Measurements from ENCODE around the gene PAOX.

PAOX gene

DNA sequence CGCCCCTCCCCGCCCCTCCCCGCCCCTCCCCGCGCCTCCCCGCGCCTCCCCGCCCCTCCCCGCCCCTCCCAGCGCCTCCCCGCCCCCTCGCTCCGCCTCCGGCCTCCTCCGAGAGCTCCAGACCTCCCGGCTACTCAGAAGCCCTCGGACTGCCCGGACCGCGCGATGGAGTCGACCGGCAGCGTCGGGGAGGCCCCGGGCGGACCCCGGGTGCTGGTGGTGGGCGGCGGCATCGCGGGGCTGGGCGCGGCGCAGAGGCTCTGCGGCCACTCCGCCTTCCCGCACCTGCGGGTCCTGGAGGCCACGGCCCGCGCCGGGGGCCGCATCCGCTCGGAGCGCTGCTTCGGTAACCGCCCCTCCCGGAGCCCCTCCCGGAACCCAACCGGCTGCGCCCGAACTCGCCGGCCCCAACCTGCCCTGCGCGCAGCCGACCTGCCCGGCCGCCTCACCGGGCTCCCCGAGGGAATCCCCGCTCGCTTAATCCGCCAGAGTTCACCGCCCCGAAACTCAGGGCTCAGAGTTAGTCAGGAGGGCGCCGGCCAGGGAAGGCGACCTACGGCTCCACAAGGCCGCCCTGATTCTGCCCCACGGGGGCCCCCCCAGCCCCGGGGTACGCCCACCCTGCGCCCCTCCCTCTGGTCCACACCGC, at the start of gene PAOX:
Gene PAOX, plus strand, starts transcription at position 111 of the 649 bp plus-strand sequence. Its CDS starts 55 bp downstream, at position 166.
- peak in 45 of 58 donors; percentile 16 to 75 (median 52) for DNase-seq

DNA sequence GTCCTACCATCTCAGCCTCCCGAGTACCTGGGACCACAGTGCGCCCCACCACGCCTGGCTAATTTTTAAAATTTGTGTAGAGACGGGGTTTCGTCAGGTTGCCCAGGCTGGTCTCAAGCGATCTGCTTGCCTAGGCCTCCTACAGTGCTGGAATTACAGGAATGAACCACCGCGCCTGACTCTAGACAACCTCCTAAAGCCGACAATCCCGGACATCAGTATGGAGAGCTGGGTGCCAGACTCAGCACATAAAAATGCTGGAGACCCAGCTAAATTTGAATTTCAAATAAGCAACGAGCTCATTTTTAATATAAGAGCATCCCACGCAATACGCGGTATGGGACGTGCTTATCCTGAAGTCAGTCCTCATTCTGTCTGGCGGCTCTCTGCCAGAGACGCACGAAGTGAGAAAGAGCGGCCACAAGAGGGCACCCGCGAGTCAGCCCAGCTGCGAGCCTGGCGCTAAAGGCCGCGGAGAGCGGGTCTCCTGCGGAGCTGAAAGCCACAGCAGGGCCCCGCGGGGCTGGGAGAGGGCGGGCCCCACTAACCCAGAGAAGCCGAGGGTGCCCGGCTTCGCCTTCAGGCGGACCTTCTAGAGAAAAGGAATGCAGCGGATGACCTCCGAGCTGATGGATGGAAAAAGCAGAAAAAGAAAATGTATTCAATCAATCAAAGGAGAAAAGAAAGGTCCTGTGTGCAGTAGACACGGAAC, 49.4 kb upstream of the PAOX start:
- peak in 57 of 58 donors; percentile 21 to 92 (median 73) for DNase-seq

DNA sequence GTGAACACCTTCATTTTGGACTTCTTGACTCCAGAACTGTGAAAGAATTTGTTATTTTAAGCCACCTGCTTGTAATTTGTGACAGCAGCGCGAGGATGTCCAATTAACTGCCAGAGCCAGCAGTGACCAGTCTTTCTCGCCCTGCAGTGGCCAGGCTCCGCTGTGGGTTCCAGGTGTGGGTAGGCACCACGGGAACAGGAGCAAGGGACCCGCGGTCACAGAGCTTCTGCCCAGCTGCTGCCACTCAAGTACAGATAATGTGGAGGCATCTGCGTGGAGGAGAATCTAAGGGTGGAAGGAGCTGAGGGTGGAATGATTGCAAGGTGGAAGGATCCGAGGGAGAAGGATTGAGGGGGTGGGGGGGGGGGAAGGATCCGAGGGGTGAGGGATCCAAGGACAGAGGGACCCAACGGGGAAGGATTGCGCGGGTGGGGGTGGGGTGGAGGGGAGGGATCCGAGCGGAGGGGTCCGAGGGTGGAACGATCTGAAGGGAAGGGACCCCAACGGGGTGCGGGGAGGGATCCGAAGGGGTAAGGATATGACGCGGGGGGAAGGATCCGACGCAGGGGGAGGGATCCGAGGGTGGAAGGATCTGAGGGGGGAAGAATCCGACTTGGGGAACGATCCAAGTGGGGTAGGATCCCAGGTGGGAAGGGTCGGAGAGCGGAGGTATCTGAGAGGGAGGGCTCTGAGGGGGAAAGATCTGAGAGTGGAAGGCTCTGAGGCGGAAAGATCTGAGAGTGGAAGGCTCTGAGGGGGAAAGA, 45.9 kb upstream of the PAOX start:
- DNase-seq = no peak

DNA sequence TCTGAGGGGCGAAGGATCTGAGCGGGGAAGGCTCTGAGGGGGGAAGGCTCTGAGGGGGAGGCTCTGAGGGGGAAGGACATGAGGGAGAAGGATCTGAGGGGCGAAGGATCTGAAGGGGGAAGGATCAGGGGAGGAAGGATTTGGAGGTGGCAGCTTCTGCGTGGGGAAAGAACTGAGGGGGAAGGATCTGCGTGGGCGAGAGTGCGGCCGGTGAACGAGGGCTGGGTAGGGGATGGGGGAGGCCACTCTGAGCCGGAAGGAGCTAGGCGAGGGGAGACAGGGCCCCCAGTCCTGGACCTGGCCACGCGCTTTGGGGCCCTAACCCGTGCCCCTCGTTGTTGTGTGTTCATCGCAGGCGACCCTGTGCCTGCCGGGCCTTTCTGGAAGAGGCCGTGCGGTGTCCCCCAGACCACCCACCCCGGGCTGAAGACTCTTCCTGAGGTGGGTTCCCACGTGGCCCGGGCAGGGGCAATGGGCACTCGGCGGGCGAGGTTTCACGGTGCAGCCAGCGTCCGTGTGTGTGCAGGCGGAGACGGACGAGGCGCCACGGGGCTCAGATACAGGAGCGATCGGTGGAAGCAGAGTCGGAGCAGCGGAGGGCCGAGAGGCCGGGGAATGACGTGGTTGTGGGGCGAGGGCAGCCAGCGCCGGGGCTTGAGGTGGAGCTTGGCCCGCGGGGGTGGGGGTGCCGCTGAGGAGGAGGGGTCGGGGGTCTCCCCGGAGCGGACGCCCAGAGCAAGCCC, 44.4 kb upstream of the PAOX start:
- no peak for DNase-seq

DNA sequence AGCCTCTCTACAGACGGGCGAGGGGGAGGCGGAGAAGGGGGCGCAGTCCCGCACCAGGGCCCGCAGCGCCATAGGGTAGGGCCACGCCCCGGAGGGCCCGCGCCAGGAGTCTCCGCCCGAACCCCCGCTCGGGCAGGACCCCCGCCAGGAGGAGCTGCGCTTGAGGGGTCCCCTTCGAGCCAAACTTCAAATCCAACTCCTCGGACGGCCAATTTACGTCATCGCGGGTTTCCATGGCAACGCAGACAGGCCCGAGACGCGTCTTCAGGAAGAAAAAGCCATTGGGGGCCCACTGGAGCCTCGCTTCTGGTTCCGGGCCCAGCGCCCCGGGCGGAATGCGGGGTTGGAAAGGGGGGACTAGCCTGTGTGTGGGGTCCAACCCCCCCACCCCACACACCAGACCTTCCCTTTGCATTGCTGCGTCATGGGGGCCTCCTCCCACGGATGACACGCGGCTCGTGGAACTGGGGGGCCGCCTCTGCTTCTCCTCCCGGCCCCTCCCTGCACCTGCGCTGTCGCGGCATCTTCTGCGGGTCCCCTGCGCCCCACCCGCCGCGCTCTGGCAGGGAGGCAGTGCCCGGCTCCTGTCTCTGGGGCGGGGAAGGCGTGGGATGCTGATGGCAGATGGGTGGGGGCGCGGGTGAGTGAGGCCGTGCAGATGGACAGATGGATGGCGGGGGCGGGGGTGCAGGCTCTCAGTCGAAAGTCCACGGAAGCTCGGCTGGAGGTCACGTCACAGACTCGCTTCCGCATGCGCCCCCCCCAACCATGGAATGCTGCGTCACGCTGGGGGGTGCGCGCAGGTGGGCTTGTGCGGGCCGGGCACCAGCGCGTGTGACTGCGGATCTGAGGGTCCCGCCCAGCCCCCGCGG, 43.6 kb upstream of the PAOX start:
- DNase-seq = peak in 48 of 58 donors; percentile 9 to 88 (median 64)

GRCh38 chr10:133336118-133336576, 42.9 kb upstream of the PAOX start:
- DNase-seq = peak in 1 of 58 donors; percentile 70

- peak in 56 of 58 donors; percentile 15 to 91 (median 67) for DNase-seq
Measured at GRCh38 chr10:133336577-133337369, 42.3 kb upstream of the PAOX start, which contains the start of gene CALY. CALY (minus strand) TSS chr10:133336896; CDS start chr10:133328989, 7,907 bp downstream.

DNA sequence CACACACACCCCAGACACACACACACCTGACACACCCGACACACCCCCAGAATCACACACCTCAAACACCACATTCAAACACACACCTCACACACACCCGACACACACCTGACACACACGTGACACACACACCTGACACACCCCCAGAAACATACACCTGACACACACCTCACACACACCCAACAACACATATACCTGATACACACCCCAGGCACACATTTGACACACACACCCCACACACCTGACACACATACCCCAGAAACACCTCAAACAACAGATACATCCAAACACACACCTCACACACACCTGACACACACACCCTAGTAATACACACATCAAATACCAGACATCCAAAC, 41.7 kb upstream of the PAOX start:
- no peak for DNase-seq

- no peak for DNase-seq
Measured at GRCh38 chr10:133338080-133339071, 40.7 kb upstream of the PAOX start.

DNA sequence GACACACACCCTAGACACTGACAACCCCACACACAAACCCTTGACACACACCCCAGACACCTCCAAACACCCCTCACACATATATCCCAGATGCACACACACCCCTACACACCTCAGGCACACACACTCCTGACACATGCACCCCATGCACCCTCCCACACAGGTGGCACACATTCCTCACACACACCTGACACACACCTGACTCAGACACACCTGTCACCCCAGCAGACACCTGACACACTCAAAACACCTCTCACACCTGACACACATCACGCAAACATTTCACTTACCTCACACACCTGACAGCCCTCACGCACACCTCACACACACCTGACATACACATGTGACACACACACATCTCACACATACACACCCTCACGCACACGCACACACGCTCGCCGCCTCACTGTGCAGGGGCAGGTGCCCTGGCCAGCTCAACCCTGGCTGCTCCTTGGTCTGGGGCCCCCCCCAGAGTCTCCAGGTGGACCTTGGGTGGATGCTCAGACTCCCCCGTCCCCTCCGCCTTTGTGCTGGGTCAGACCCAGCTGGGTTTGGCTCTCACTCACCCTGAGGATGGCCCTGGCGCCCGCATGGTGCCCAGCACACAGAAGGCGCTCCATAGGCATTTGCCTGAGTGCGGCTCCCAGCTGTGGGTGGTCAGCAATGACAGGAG, 39.2 kb upstream of the PAOX start:
- DNase-seq = no peak

DNA sequence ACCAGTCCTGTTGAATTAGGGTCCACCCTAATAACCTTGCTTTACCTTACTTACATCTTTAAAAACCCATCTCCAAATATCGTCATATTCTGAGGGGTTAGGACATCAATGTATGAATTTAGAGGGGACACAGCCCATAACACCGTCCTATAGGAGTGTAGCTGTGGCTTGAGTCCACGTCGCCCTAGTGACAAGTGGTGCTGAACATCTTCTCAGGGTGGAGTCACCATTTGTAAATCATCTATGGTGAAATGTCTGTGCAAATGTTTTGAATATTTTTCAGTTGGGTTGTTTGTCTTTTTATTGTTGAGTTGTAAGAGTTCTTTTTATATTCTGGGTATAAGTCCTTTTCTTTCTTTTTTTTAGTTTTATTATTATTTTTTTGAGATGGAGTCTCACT, 37.1 kb upstream of the PAOX start:
- DNase-seq = no peak

GRCh38 chr10:133342942-133343341, 36.1 kb upstream of the PAOX start:
- no peak for DNase-seq

- no peak for DNase-seq
Measured at GRCh38 chr10:133343558-133343957, 35.5 kb upstream of the PAOX start.

DNA sequence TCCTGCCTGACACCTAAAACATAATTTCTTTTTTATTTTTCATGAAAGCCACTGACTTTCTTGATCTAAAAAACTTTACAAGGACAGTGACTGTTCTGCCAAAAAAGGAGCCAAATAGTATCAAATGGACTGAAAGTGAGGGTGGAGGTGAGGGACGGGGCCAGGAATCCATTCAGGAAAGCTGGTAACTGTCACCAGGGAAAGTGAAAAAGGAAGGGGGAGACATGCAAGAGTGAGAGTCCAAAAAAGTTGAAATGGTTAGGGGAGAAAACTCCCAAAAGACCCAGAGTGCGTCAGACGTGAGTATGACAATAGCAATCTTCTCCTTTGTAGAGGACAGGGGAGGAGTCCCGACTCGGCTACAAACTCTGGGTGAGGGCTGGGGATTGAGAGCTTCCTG, 34.8 kb upstream of the PAOX start:
- no peak for DNase-seq

- no peak for DNase-seq
Measured at GRCh38 chr10:133346413-133346812, 32.6 kb upstream of the PAOX start.

DNA sequence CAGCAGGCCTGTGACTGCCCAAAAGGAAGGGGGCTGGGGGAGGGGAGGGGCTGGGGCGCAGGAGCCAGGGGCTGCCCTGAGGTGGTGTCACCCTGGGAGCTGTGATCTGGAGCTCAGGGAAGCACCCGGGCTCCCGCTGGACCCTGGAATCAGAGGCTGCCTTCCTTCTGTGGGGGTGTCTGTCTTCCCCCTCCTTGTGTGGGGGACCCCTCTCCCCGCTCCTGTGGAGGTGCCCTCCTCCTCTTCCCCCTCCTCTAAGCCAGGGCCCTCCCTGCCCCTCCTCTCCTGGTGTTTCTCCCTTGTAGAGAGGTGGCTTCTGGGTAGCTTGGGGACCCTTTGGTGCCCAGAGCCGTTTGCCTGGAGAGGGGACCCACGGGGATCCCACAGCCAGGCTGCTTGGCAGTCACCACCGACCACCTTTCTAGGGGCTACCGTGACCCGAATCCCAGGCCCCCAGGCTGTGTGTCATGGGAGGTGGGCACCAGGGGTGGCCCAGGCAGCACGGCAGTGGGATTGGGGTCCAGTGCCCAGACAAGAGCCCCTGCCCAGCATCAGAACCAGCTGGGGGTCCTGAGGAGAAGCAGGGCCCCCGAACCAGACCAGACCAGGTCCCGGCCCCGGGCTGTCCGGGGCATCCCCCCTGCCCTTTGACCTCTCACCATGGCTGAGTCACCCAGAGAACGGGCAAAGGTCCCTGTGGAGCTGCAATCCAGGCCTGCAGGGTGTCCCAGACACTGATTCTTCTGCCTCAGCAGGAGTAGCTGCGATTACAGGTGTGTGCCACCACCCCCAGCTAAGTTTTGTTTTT, 31.1 kb upstream of the PAOX start:
- DNase-seq = no peak

- DNase-seq = no peak
Measured at GRCh38 chr10:133349160-133349568, 29.9 kb upstream of the PAOX start.
